HepG2 (cell line): ENCODE measurements around the gene NHLH2. TPM values are rescaled to one million over a fixed set of nuclear protein-coding genes. Genes with fewer than 3 reads are reported as not detected.

ENCODE experiments used
- ATAC-seq: fragments of 200-7000 bp; cut with Tn5 transposase; 3 replicates; pipeline ENCODE4 v1.9.1; 2020; ENCODE audit warnings: mild to moderate bottlenecking, moderate library complexity
- Bru-seq: library from RNA; stranded (reverse); fragments of 400-500 nt; gene quantifications from one replicate; lab custom pipeline; 2021; lab: Mats Ljungman, UMichigan
- BruChase-seq, 2 experiments: library from RNA; stranded (reverse); fragments of 400-500 nt; gene quantifications; one replicate each; lab custom pipeline; 2021; lab: Mats Ljungman, UMichigan
- BruUV-seq: library from RNA; stranded (reverse); fragments of 400-500 nt; replicated peaks from 2 replicates; lab custom pipeline; 2021; lab: Mats Ljungman, UMichigan
- CTCF ChIA-PET: fragments of 300-600 bp; formaldehyde crosslinking; extraction: SDS; loops from one replicate; lab custom pipeline; 2021; ENCODE audit warnings: low total read pairs, inconsistent platforms, low intra/inter-chr PET ratio; lab: Yijun Ruan, JAX
- POLR2A ChIA-PET: fragments of 350-600 bp; sonication (Branson Sonifier 250); formaldehyde crosslinking; loops from one replicate; lab custom pipeline; 2020; ENCODE audit warnings: antibody characterized with exemption, inconsistent platforms; lab: Yijun Ruan, JAX
- DNase-seq: peaks from one replicate; pipeline ENCODE4 v3.0.0-alpha.2; 2015; ENCODE audit warnings: low spot score
- FAIRE-seq: peaks from 3 replicates; lab custom pipeline; 2011; peaks lifted over from hg19 to GRCh38; lab: Jason Lieb, UNC
- H2AFZ ChIP-seq: one replicate; pipeline ENCODE4 v1.6.1; 2011; ENCODE audit warnings: low read length, inconsistent platforms
- H3K27ac ChIP-seq: fragments of 300-600 bp; 3 replicates; pipeline ENCODE4 v1.8.0; 2011; ENCODE audit warnings: mixed run types, mild to moderate bottlenecking, mixed read lengths, low read length, inconsistent platforms; ENCODE audit not compliant: insufficient read depth; ENCODE audit errors: extremely low read length
- H3K27me3 ChIP-seq, 2 experiments: fragments of 200-600 bp in 1 of 2; 2 replicates in 1 of 2; 3 replicates in 1 of 2; pipeline versions ENCODE4 v1.6.0 to v1.8.0; 2011; ENCODE audit warnings: low read length in 2 of 2, mild to moderate bottlenecking in 2 of 2, moderate library complexity in 2 of 2, inconsistent platforms in 1 of 2; ENCODE audit not compliant: insufficient read depth in 2 of 2, control insufficient read depth in 1 of 2
- H3K36me3 ChIP-seq, 2 experiments: fragments of 200-600 bp in 1 of 2; replicated peaks in 1 of 2; 2 replicates in 1 of 2; 3 replicates in 1 of 2; pipeline versions ENCODE4 v1.5.1 to v1.8.0; 2011; ENCODE audit warnings: low read length in 2 of 2, inconsistent platforms in 1 of 2; ENCODE audit not compliant: insufficient read depth in 2 of 2, control insufficient read depth in 1 of 2
- H3K4me1 ChIP-seq: 2 replicates; pipeline ENCODE4 v1.5.1; 2012; ENCODE audit warnings: low read length, inconsistent platforms; ENCODE audit not compliant: insufficient read depth
- H3K4me2 ChIP-seq: 2 replicates; pipeline ENCODE4 v1.6.0; 2011; ENCODE audit warnings: low read depth, low read length, inconsistent platforms
- H3K4me3 ChIP-seq, 3 experiments: fragments of 200-600 bp in 1 of 3; sonication (generic), shearing (Covaris generic) in 1 of 3; replicated peaks in 1 of 3; 2 replicates each; pipeline ENCODE4 v1.5.1; 2011 to 2016; ENCODE audit warnings: low read length in 3 of 3, inconsistent platforms in 2 of 3, low read depth in 2 of 3, mild to moderate bottlenecking in 2 of 3, control low read depth in 1 of 3, mixed read lengths in 1 of 3; ENCODE audit not compliant: insufficient read depth in 1 of 3
- H3K79me2 ChIP-seq: one replicate; pipeline ENCODE4 v1.6.1; 2011; ENCODE audit warnings: low read length, inconsistent platforms; ENCODE audit not compliant: insufficient read depth
- H3K9ac ChIP-seq: 2 replicates; pipeline ENCODE4 v1.6.0; 2011; ENCODE audit warnings: mild to moderate bottlenecking, low read depth, low read length, inconsistent platforms; ENCODE audit not compliant: insufficient read depth
- H3K9me3 ChIP-seq: 2 replicates; pipeline ENCODE4 v1.5.1; 2012; ENCODE audit warnings: mild to moderate bottlenecking, low read length
- H4K20me1 ChIP-seq: 2 replicates; pipeline ENCODE4 v1.6.0; 2011; ENCODE audit warnings: inconsistent platforms, mild to moderate bottlenecking, low read length, moderate library complexity; ENCODE audit not compliant: insufficient read depth
- CREM ChIP-seq, 2 experiments: sonication (generic) in 1 of 2; formaldehyde crosslinking in 1 of 2; IDR thresholded peaks; 2 replicates each; pipeline versions ENCODE4 v1.4.0 to v1.6.1; 2016 to 2020; ENCODE audit warnings: antibody characterized with exemption in 1 of 2, mild to moderate bottlenecking in 1 of 2, missing genetic modification reagents in 1 of 2
- ELF4 ChIP-seq: sonication (generic); formaldehyde crosslinking; IDR thresholded peaks from 2 replicates; pipeline ENCODE4 v1.5.0; 2020; ENCODE audit warnings: missing genetic modification reagents, mild to moderate bottlenecking, moderate library complexity, borderline replicate concordance
- MAZ ChIP-seq, 2 experiments: sonication (generic) in 1 of 2; formaldehyde crosslinking in 1 of 2; IDR thresholded peaks; 2 replicates each; pipeline versions ENCODE4 v1.5.0 to v1.6.1; 2012 to 2020; ENCODE audit warnings: low read depth in 2 of 2, mild to moderate bottlenecking in 2 of 2, borderline replicate concordance in 1 of 2, improper control_type of control experiment in 1 of 2, low read length in 1 of 2, missing genetic modification reagents in 1 of 2, moderate library complexity in 1 of 2
- MZF1 ChIP-seq: sonication (generic); formaldehyde crosslinking; IDR thresholded peaks from 2 replicates; pipeline ENCODE4 v1.8.1; 2023; ENCODE audit warnings: mild to moderate bottlenecking, missing genetic modification reagents, borderline replicate concordance
- NFYB ChIP-seq: sonication (generic); formaldehyde crosslinking; IDR thresholded peaks from 2 replicates; pipeline ENCODE4 v1.4.0; 2020; ENCODE audit warnings: missing genetic modification reagents
- SALL1 ChIP-seq: sonication (generic); formaldehyde crosslinking; IDR thresholded peaks from 2 replicates; pipeline ENCODE4 v1.8.0; 2022; ENCODE audit warnings: mild to moderate bottlenecking, missing genetic modification reagents
- SRSF9 ChIP-seq: fragments of 200-400 bp; formaldehyde crosslinking; IDR thresholded peaks from 2 replicates; pipeline ENCODE4 v1.6.1; 2018; ENCODE audit warnings: borderline replicate concordance, mild to moderate bottlenecking, low read depth, low read length; ENCODE audit not compliant: insufficient read depth, poor library complexity, severe bottlenecking
- ZBED4 ChIP-seq: sonication (generic); formaldehyde crosslinking; IDR thresholded peaks from 2 replicates; pipeline ENCODE4 v1.4.0; 2020; ENCODE audit warnings: missing genetic modification reagents, borderline replicate concordance
- ZBTB4 ChIP-seq: sonication (generic); formaldehyde crosslinking; IDR thresholded peaks from 2 replicates; pipeline ENCODE4 v1.4.0; 2020; ENCODE audit warnings: missing genetic modification reagents, mild to moderate bottlenecking, borderline replicate concordance
- ZNF3 ChIP-seq: IDR thresholded peaks from 2 replicates; pipeline ENCODE4 v1.7.0; 2017; ENCODE audit warnings: inconsistent platforms
- WGBS: methylation state at CpG from one replicate; pipeline ENCODE4 v1.1.6; 2017; ENCODE audit warnings: low lambda C conversion rate; 5-methylcytosine and 5-hydroxymethylcytosine counted together
- in situ Hi-C: cut with HindIII; loops from 2 replicates; pipeline ENCODE4 v1.10.0; 2017; ENCODE audit warnings: low pct_unique_long_range_greater_than_20kb; ENCODE audit not compliant: extremely low pct_ligation_motif_present
- intact Hi-C: fragments of 100-400 bp; cut with micrococcal nuclease; formaldehyde crosslinking; loops from one replicate; pipeline ENCODE4 v1.10.0; 2022; ENCODE audit not compliant: unreplicated experiment
- long read RNA-seq, 2 experiments: library from RNA in 1 of 2; library from polyadenylated mRNA in 1 of 2; stranded (forward) in 1 of 2; unstranded in 1 of 2; transcript quantifications; one replicate each; pipeline ENCODE4 v2.0.0, GENCODE V29; 2019 to 2022
- polyA minus RNA-seq, 3 experiments: library from RNA; depleted of rRNA, polyadenylated mRNA; stranded (reverse); fragments of >200 nt; gene quantifications; 2 replicates each; pipeline ENCODE4 v1.2.3, GENCODE V29; 2011; ENCODE audit warnings: low replicate concordance in 1 of 3
- polyA plus RNA-seq, 8 experiments: library from polyadenylated mRNA; depleted of rRNA in 3 of 8; stranded (reverse) in 7 of 8; unstranded in 1 of 8; fragments of >200 nt; fragmentation: Illumina TruSeq in 4 of 8; extraction: Trizol in 4 of 8; gene quantifications; 2 replicates each; pipeline versions ENCODE4 v1.2.1 to v1.2.3, GENCODE V29; 2011 to 2016; ENCODE audit warnings: low read depth in 4 of 8, missing spikeins in 1 of 8, mixed read lengths in 1 of 8; ENCODE audit not compliant: insufficient read depth in 1 of 8
- total RNA-seq, 5 experiments: library from RNA; depleted of rRNA; stranded (reverse); fragments of >200 nt; fragmentation: Illumina TruSeq; extraction: Trizol; gene quantifications; 2 replicates each; pipeline ENCODE4 v1.2.3, GENCODE V29; 2016; ENCODE audit warnings: low read depth in 1 of 5

NHLH2 gene
- total RNA-seq (2016; rRNA removed; fragmentation: Illumina TruSeq; extraction: Trizol) = not detected in 2 replicates
- total RNA-seq (2016; cell fraction: cytosol; rRNA removed; fragmentation: Illumina TruSeq; extraction: Trizol; ENCODE audit: low read depth) = not detected in 2 replicates
- total RNA-seq (2016; cell fraction: insoluble cytoplasmic fraction; rRNA removed; fragmentation: Illumina TruSeq; extraction: Trizol) = not detected in 2 replicates
- total RNA-seq (2016; cell fraction: membrane; rRNA removed; fragmentation: Illumina TruSeq; extraction: Trizol) = not detected in 2 replicates
- total RNA-seq (2016; cell fraction: nucleus; rRNA removed; fragmentation: Illumina TruSeq; extraction: Trizol) = not detected in 2 replicates
- polyA plus RNA-seq (2011; rRNA removed) = not detected in 2 replicates
- polyA plus RNA-seq (2011; cell fraction: cytosol; rRNA removed) = not detected in 2 replicates
- polyA plus RNA-seq (2011; cell fraction: nucleus; rRNA removed) = not detected in 2 replicates
- not detected in 2 replicates for polyA plus RNA-seq (2012)
- not detected in 2 replicates for polyA plus RNA-seq (2016; cell fraction: cytosol; fragmentation: Illumina TruSeq; extraction: Trizol; ENCODE audit: low read depth)
- polyA plus RNA-seq (2016; cell fraction: insoluble cytoplasmic fraction; fragmentation: Illumina TruSeq; extraction: Trizol; ENCODE audit: low read depth) = not detected in 2 replicates
- not detected in 2 replicates for polyA plus RNA-seq (2016; cell fraction: membrane; fragmentation: Illumina TruSeq; extraction: Trizol; ENCODE audit: low read depth)
- polyA plus RNA-seq (2016; cell fraction: nucleus; fragmentation: Illumina TruSeq; extraction: Trizol; ENCODE audit: insufficient read depth, low read depth) = not detected in 2 replicates
- not detected in 2 replicates for polyA minus RNA-seq (2011; rRNA and poly(A)+ RNA removed; ENCODE audit: low replicate concordance)
- polyA minus RNA-seq (2011; cell fraction: cytosol; rRNA and poly(A)+ RNA removed) = not detected in 2 replicates
- polyA minus RNA-seq (2011; cell fraction: nucleus; rRNA and poly(A)+ RNA removed) = not detected in 2 replicates
- not detected for Bru-seq, nascent RNA
- not detected for BruChase-seq, experiment 1, labeled RNA remaining after a 6-hour chase
- not detected for BruChase-seq, experiment 2, labeled RNA remaining after a 2-hour chase
- long read RNA-seq, experiment 1 = 0 reads
- long read RNA-seq, experiment 2 = 0 reads

- no peak within 1 kb of the TSS for H3K4me2 ChIP-seq
- ChIA-PET POLR2A (no interaction called here), CTCF (no interaction called here)
- WGBS = 17% methylated on average over 9 of the region's 9 CpGs
- no peaks in the 10 kb centered on the region for H3K4me1 ChIP-seq
- intact Hi-C loops (no loop called here), in situ Hi-C loops (no loop called here)
- no peak within 1 kb of the TSS for H3K4me3 ChIP-seq
- no TSS peak for BruUV-seq
- no peak within 1 kb of the TSS for H3K9ac ChIP-seq
- H3K36me3 ChIP-seq = no peaks in the 10 kb centered on the region
- no peak within 1 kb of the TSS for H2AFZ ChIP-seq
- H3K27me3 ChIP-seq = peaks cover 0 to 19% of the 10 kb centered on the region in 2 experiments; a peak in 2 of 5 replicates
- no peak for FAIRE-seq
- no peaks in the 10 kb centered on the region for H4K20me1 ChIP-seq
- no peaks in the 10 kb centered on the region for H3K79me2 ChIP-seq
- H3K9me3 ChIP-seq = no peaks in the 10 kb centered on the region
- ATAC-seq = no peak
- H3K27ac ChIP-seq = no peak within 1 kb of the TSS
- DNase-seq = no peak
- TF ChIP-seq SALL1 = no peak
- no peak for TF ChIP-seq MZF1 (CRISPR knock-in tag)
- no peak for TF ChIP-seq ZBED4 (CRISPR knock-in tag)
- TF ChIP-seq ZNF3 (CRISPR knock-in tag) = no peak
- no peak for TF ChIP-seq ZBTB4 (CRISPR knock-in tag)
- TF ChIP-seq CREM (IDR thresholded peaks at IDR 0.05) = no peak
- no peak for TF ChIP-seq CREM (CRISPR knock-in tag; IDR thresholded peaks at IDR 0.05)
- TF ChIP-seq ELF4 (CRISPR knock-in tag) = no peak
- TF ChIP-seq NFYB (CRISPR knock-in tag) = no peak
- TF ChIP-seq SRSF9 = no peak
- no peak for TF ChIP-seq MAZ (IDR thresholded peaks at IDR 0.05; ENCODE audit: borderline replicate concordance, low read depth, low read length)
- no peak for TF ChIP-seq MAZ (CRISPR knock-in tag; IDR thresholded peaks at IDR 0.05; ENCODE audit: low read depth)
Measured at GRCh38 chr1:115840605-115841460, at the start of gene NHLH2. TSS of gene NHLH2 (minus strand) at chr1:115841126. CDS start at chr1:115838372, 2,754 bp downstream.
